Endothelial cell of umbilical vein (primary cell): ENCODE data around the gene KCNB1. TPM values are rescaled to one million over a fixed set of nuclear protein-coding genes. Genes with fewer than 3 reads are reported as not detected.

Experiments used
- BruUV-seq: library from RNA; stranded (reverse); fragments of 400-500 nt; replicated peaks from 2 replicates; lab custom pipeline; 2021; lab: Mats Ljungman, UMichigan
- CTCF ChIA-PET: fragments of 300-600, 350-600 bp; sonication (Branson Sonifier 250); formaldehyde crosslinking; loops from one replicate; lab custom pipeline; 2021; ENCODE audit warnings: antibody characterized with exemption, inconsistent platforms; lab: Charles Lee
- POLR2A ChIA-PET: fragments of 300-600, 350-600 bp; sonication (Branson Sonifier 250); formaldehyde crosslinking; loops from one replicate; lab custom pipeline; 2021; ENCODE audit warnings: antibody characterized with exemption, inconsistent platforms; lab: Charles Lee
- DNase-seq: peaks from one replicate; pipeline ENCODE4 v3.0.0-alpha.2; 2011; ENCODE audit warnings: low read depth, low spot score
- FAIRE-seq: peaks from 2 replicates; lab custom pipeline; 2011; peaks lifted over from hg19 to GRCh38; lab: Jason Lieb, UNC
- H2AFZ ChIP-seq: 2 replicates; pipeline ENCODE4 v1.6.0; 2012; ENCODE audit warnings: low read depth, low read length, control low read depth, inconsistent platforms
- H3K27ac ChIP-seq: 2 replicates; pipeline ENCODE4 v1.5.1; 2011; ENCODE audit warnings: low read depth, mild to moderate bottlenecking, control low read depth, low read length, moderate library complexity; ENCODE audit not compliant: insufficient read depth
- H3K27me3 ChIP-seq, 2 experiments: 2 replicates each; pipeline versions ENCODE4 v1.6.0 to v1.6.1; 2011; ENCODE audit warnings: low read length in 2 of 2, mixed read lengths in 1 of 2; ENCODE audit not compliant: control insufficient read depth in 2 of 2, insufficient read depth in 2 of 2
- H3K36me3 ChIP-seq, 2 experiments: 2 replicates in 1 of 2; 3 replicates in 1 of 2; pipeline ENCODE4 v1.5.1; 2011; ENCODE audit warnings: low read length in 2 of 2, mild to moderate bottlenecking in 1 of 2, moderate library complexity in 1 of 2; ENCODE audit not compliant: control insufficient read depth in 2 of 2, insufficient read depth in 2 of 2; ENCODE audit errors: extremely low read depth in 1 of 2
- H3K4me1 ChIP-seq: 3 replicates; pipeline ENCODE4 v1.5.1; 2011; ENCODE audit warnings: mild to moderate bottlenecking, low read length; ENCODE audit not compliant: control insufficient read depth, insufficient read depth; ENCODE audit errors: extremely low read depth
- H3K4me2 ChIP-seq: 2 replicates; pipeline ENCODE4 v1.6.1; 2011; ENCODE audit warnings: low read length, control low read depth, mixed read lengths; ENCODE audit not compliant: insufficient read depth
- H3K4me3 ChIP-seq, 3 experiments: fragments of 200-600 bp in 1 of 3; sonication (generic), shearing (Covaris generic) in 1 of 3; replicated peaks in 1 of 3; 2 replicates each; pipeline ENCODE4 v1.5.1; 2011 to 2016; ENCODE audit warnings: control low read depth in 3 of 3, low read length in 3 of 3, mild to moderate bottlenecking in 2 of 3, inconsistent platforms in 1 of 3, low read depth in 1 of 3, moderate library complexity in 1 of 3; ENCODE audit not compliant: insufficient read depth in 1 of 3
- H3K79me2 ChIP-seq: 2 replicates; pipeline ENCODE4 v1.6.0; 2012; ENCODE audit warnings: low read length, inconsistent platforms; ENCODE audit not compliant: control insufficient read depth, insufficient read depth
- H3K9ac ChIP-seq: replicated peaks from 2 replicates; pipeline ENCODE3; 2011; ENCODE audit warnings: low read length, control low read depth; ENCODE audit not compliant: insufficient read depth; ENCODE audit errors: extremely low read depth
- H3K9me1 ChIP-seq: replicated peaks from 3 replicates; pipeline ENCODE4 v1.6.0; 2011; ENCODE audit warnings: mild to moderate bottlenecking, low read length; ENCODE audit not compliant: control insufficient read depth, insufficient read depth; ENCODE audit errors: extremely low read depth
- H3K9me3 ChIP-seq: replicated peaks from 2 replicates; pipeline ENCODE4 v1.5.1; 2012; ENCODE audit warnings: low read length, inconsistent platforms; ENCODE audit not compliant: control insufficient read depth, insufficient read depth
- H4K20me1 ChIP-seq: replicated peaks from 2 replicates; pipeline ENCODE3; 2011; ENCODE audit warnings: mild to moderate bottlenecking, low read length; ENCODE audit not compliant: control insufficient read depth, insufficient read depth; ENCODE audit errors: extremely low read depth
- CTCF ChIP-seq, 2 donors: IDR thresholded peaks; 1 replicate in 1 of 2; 2 replicates in 1 of 2; pipeline ENCODE4 v1.5.1; 2011; ENCODE audit warnings: low read length in 2 of 2, mild to moderate bottlenecking in 2 of 2, moderate library complexity in 2 of 2, control low read depth in 1 of 2, inconsistent platforms in 1 of 2, low read depth in 1 of 2; ENCODE audit not compliant: insufficient read depth in 1 of 2; ENCODE audit errors: extremely low read depth in 1 of 2
- FOS ChIP-seq: IDR thresholded peaks from 2 replicates; pipeline ENCODE4 v1.6.1; 2011; ENCODE audit warnings: mild to moderate bottlenecking, low read length, moderate library complexity, borderline replicate concordance; ENCODE audit not compliant: insufficient read depth
- JUN ChIP-seq: IDR thresholded peaks from 2 replicates; pipeline ENCODE4 v1.6.1; 2011; ENCODE audit warnings: borderline replicate concordance, low read depth; ENCODE audit not compliant: insufficient read length, insufficient read depth
- MAX ChIP-seq: IDR thresholded peaks from 2 replicates; pipeline ENCODE4 v1.6.1; 2011; ENCODE audit not compliant: insufficient read depth, insufficient read length
- MYC ChIP-seq: IDR thresholded peaks from one replicate; pipeline ENCODE4 v1.6.1; 2011; ENCODE audit warnings: mild to moderate bottlenecking, low read depth, low read length
- POLR2AphosphoS5 ChIP-seq: IDR thresholded peaks from 2 replicates; pipeline ENCODE4 v1.6.1; 2012; ENCODE audit warnings: low read depth, mild to moderate bottlenecking, control low read depth, low read length, moderate library complexity; ENCODE audit not compliant: insufficient read depth
- dilution Hi-C: fragments of 300-500 bp; cut with MboI; formaldehyde crosslinking; loops from one replicate; pipeline ENCODE4 v1.15.0; 2019; ENCODE audit warnings: low sequenced_read_pairs; ENCODE audit not compliant: extremely low pct_ligation_motif_present
- intact Hi-C: fragments of 100-400 bp; cut with micrococcal nuclease; formaldehyde crosslinking; loops from one replicate; pipeline ENCODE4 v1.10.0; 2022
- polyA plus RNA-seq, 4 experiments: library from polyadenylated mRNA; depleted of rRNA in 3 of 4; stranded (reverse) in 3 of 4; unstranded in 1 of 4; fragments of >200 nt; gene quantifications; 2 replicates each; pipeline versions ENCODE4 v1.2.1 to v1.2.3, GENCODE V29; 2011 to 2012; ENCODE audit warnings: missing spikeins in 1 of 4
- total RNA-seq: library from RNA; stranded (reverse); gene quantifications from 2 replicates; pipeline ENCODE4 v1.2.3, GENCODE V29; 2021

KCNB1 gene
- total and polyA plus RNA-seq, 2 donors (not counting 3 experiments of a cell fraction or from before 2014, with no cell fraction given), result not detected

- no TSS peak for BruUV-seq
- H3K4me2 ChIP-seq, result peak overlapping the region; percentile 29
- no peaks in the 10 kb centered on the region for H3K9me1 ChIP-seq
- H3K27me3 ChIP-seq, result peaks cover 16 to 19% of the 10 kb centered on the region in 2 experiments
- FAIRE-seq (no peak), DNase-seq (peak; percentile 67)
- H3K9ac ChIP-seq, result no peak overlapping the region
- H3K4me3 ChIP-seq, result peak overlapping the region in 2 of 3 experiments; percentile 6 to 7
- peak; percentile 66 to 87 for TF ChIP-seq CTCF (IDR thresholded peaks at IDR 0.05; ENCODE audit: extremely low read depth in 1 of 2, insufficient read depth in 1 of 2, low read depth in 1 of 2, low read length in 2 of 2)
- TF ChIP-seq FOS, result no peak
- no peak for TF ChIP-seq POLR2AphosphoS5
- TF ChIP-seq MAX, result peak; percentile 11
- no peak for TF ChIP-seq JUN
- no peak for TF ChIP-seq MYC
- H3K4me1 ChIP-seq, result no peaks in the 10 kb centered on the region
- dilution Hi-C loops (no loop called here), intact Hi-C loops (loop anchor here (1.0 kb wide), 3 partner anchors 50 to 150 kb away; no protein-coding TSS in a partner anchor)
- no peaks in the 10 kb centered on the region for H3K79me2 ChIP-seq
- no peaks in the 10 kb centered on the region for H4K20me1 ChIP-seq
- H3K36me3 ChIP-seq, result no peaks in the 10 kb centered on the region
- H3K9me3 ChIP-seq, result no peaks in the 10 kb centered on the region
- ChIA-PET CTCF (interaction anchor here (0.5 to 4.0 kb wide), 44 partner anchors 9 to 658 kb away, joined by 3 to 93 read pairs (median 5); no protein-coding TSS in a partner anchor), POLR2A (interaction anchor here (0.5 to 0.6 kb wide), 2 partner anchors 154 to 328 kb away, joined by 4 to 6 read pairs; partner anchors contain the start of gene SLC9A8)
- H2AFZ ChIP-seq, result peak overlapping the region; percentile 55
- no peak overlapping the region for H3K27ac ChIP-seq
These were observed 2.0 kb upstream of the KCNB1 start for GRCh38 chr20:49484180-49485140.
